ENCODE results near the gene PARP4. TPM values are rescaled to one million over a fixed set of nuclear protein-coding genes. Genes with fewer than 3 reads are reported as not detected.

The PARP4 gene
- total and polyA plus RNA-seq, 2 experiments from 2014 or later: 12.9 to 32.9 TPM

GRCh38 chr13:24506698-24507335 is 5.8 kb downstream of the PARP4 start:
- no peak overlapping the region for H3K4me2 ChIP-seq
- H3K27me3 ChIP-seq (ENCODE audit: insufficient read depth): 0 out of 2 replicates have a peak, but pooled peaks cover 3% of the 10 kb centered on the region
- H3K36me3 ChIP-seq (ENCODE audit: insufficient read depth): no peaks in the 10 kb centered on the region
- TF ChIP-seq STAT1 (IDR thresholded peaks at IDR 0.05; ENCODE audit: unreplicated experiment): no peak
- TF ChIP-seq EZH2phosphoT487 (IDR thresholded peaks at IDR 0.05; ENCODE audit: unreplicated experiment): no peak
- TF ChIP-seq EZH2 (IDR thresholded peaks at IDR 0.05; ENCODE audit: low read depth, unreplicated experiment): no peak
- no peak for TF ChIP-seq ZNF331 (CRISPR knock-in tag; IDR thresholded peaks at IDR 0.05; ENCODE audit: low read depth)
- TF ChIP-seq, protein P1, sequence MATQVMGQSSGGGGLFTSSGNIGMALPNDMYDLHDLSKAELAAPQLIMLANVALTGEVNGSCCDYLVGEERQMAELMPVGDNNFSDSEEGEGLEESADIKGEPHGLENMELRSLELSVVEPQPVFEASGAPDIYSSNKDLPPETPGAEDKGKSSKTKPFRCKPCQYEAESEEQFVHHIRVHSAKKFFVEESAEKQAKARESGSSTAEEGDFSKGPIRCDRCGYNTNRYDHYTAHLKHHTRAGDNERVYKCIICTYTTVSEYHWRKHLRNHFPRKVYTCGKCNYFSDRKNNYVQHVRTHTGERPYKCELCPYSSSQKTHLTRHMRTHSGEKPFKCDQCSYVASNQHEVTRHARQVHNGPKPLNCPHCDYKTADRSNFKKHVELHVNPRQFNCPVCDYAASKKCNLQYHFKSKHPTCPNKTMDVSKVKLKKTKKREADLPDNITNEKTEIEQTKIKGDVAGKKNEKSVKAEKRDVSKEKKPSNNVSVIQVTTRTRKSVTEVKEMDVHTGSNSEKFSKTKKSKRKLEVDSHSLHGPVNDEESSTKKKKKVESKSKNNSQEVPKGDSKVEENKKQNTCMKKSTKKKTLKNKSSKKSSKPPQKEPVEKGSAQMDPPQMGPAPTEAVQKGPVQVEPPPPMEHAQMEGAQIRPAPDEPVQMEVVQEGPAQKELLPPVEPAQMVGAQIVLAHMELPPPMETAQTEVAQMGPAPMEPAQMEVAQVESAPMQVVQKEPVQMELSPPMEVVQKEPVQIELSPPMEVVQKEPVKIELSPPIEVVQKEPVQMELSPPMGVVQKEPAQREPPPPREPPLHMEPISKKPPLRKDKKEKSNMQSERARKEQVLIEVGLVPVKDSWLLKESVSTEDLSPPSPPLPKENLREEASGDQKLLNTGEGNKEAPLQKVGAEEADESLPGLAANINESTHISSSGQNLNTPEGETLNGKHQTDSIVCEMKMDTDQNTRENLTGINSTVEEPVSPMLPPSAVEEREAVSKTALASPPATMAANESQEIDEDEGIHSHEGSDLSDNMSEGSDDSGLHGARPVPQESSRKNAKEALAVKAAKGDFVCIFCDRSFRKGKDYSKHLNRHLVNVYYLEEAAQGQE (IDR thresholded peaks at IDR 0.05; ENCODE audit: unreplicated experiment): no peak
- no peak for TF ChIP-seq JUNB (IDR thresholded peaks at IDR 0.05; ENCODE audit: unreplicated experiment)
- TF ChIP-seq ZNF114 (CRISPR knock-in tag; IDR thresholded peaks at IDR 0.05): no peak
- TF ChIP-seq NANOG (IDR thresholded peaks at IDR 0.05; ENCODE audit: borderline replicate concordance): no peak
- no peak for TF ChIP-seq CTCF (conservative IDR thresholded peaks at IDR 0.05; ENCODE audit: low read depth in 2 of 2)
- no peak for TF ChIP-seq POLR2AphosphoS5 (IDR thresholded peaks at IDR 0.05; ENCODE audit: low read depth)
- TF ChIP-seq ZNF462 (CRISPR knock-in tag; IDR thresholded peaks at IDR 0.05): no peak
- TF ChIP-seq CREB1 (CRISPR knock-in tag; IDR thresholded peaks at IDR 0.05; ENCODE audit: low read depth): no peak
- TF ChIP-seq ETS1 (IDR thresholded peaks at IDR 0.05): no peak
- Mint-ChIP-seq H3K36me3 (ENCODE audit: low read depth) (peaks cover 26% of the 10 kb centered on the region), H3K9me3 (peaks cover 10% of the 10 kb centered on the region), H3K27me3 (ENCODE audit: insufficient read depth, low read depth, poor library complexity) (no peaks in the 10 kb centered on the region), H3K27ac (no peak overlapping the region), H3K4me3 (no peak overlapping the region), H3K4me1 (peaks cover 12% of the 10 kb centered on the region)
- H3K9me2 ChIP-seq (ENCODE audit: insufficient read depth): no peaks in the 10 kb centered on the region
- peaks cover 7% of the 10 kb centered on the region; the same call in 1 of the 2 replicates for H3K4me1 ChIP-seq (ENCODE audit: insufficient read depth)
- H3F3A ChIP-seq (replicated peaks; ENCODE audit: low read depth): no peaks in the 10 kb centered on the region
- no peak overlapping the region for H3K27ac ChIP-seq (ENCODE audit: low read depth)
- no peak overlapping the region for H2AFZ ChIP-seq
- 0 out of 2 replicates have a peak, but pooled peaks cover 5% of the 10 kb centered on the region for H4K20me1 ChIP-seq (replicated peaks; ENCODE audit: insufficient read depth)
- peak; percentile 20; the same call in 2 of the 3 replicates for ATAC-seq
- H3K79me2 ChIP-seq (replicated peaks; ENCODE audit: insufficient read depth): peaks cover 53% of the 10 kb centered on the region
- peak; percentile 21 for DNase-seq (ENCODE audit: low spot score)
- H3K4me3 ChIP-seq: no peak overlapping the region
